Measurements from ENCODE around the gene AAGAB. TPM values are rescaled to one million over a fixed set of nuclear protein-coding genes. Genes with fewer than 3 reads are reported as not detected.

AAGAB gene
- total and polyA plus RNA-seq, 8 donors = 11.2 to 89.5 (median 32.0) TPM

DNA sequence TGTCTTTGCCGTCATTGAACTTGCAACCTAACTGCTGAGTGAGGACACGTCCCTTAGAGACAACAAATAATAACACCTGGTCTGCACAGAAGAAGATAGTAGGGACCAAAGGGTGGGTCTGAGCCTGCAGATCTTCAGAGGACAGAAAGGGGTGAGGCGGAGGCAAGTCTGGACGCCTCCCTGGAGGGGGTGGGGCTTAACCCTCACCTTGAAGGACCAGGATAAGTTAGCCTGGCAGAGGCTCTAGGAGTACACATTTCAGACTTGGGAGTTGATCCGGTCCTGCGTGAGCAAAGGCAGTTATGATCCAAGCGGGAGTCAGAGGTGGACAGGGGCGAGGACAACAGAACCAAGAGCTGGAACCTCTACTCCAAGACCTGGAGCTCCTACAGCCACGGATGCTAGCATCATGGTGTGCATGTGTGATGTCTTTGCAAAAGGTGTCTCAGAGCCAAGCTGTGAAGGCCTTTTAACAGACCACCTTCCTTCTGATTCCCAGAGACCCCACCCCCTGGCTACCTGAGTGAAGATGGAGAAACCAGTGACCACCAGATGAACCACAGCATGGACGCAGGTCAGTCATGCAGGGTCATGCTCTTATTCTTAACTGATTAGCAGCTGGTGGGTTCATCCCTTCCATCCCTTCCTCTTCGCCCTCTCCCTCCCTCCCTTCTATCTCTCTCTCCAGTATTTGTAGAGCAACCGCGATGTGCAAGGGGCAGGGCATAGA, 88.0 kb downstream of the AAGAB start:
- intact Hi-C loops (cut with DNase I; ENCODE audit: low total_unique reads) = no loop called here
- WGBS, 5 donors = 79 to 86% (median 83%) methylated on average over 13 of the region's 13 CpGs
- no peak overlapping the region for H3K4me3 ChIP-seq
- H3K4me1 ChIP-seq = peaks cover 9 to 39% (median 22%) of the 10 kb centered on the region in 4 donors
- no peak for DNase-seq
- H3K36me3 ChIP-seq = peaks cover 17 to 71% (median 60%) of the 10 kb centered on the region in 4 donors
- no peaks in the 10 kb centered on the region for H3K9me3 ChIP-seq
- TF ChIP-seq CTCF (IDR thresholded peaks at IDR 0.05) = no peak
- no peak for TF ChIP-seq EP300 (IDR thresholded peaks at IDR 0.05)
- TF ChIP-seq POLR2A (IDR thresholded peaks at IDR 0.05) = no peak
- TF ChIP-seq POLR2AphosphoS5 (IDR thresholded peaks at IDR 0.05) = no peak
- H3K27me3 ChIP-seq = no peaks in the 10 kb centered on the region
- no peak overlapping the region for H3K27ac ChIP-seq

DNA sequence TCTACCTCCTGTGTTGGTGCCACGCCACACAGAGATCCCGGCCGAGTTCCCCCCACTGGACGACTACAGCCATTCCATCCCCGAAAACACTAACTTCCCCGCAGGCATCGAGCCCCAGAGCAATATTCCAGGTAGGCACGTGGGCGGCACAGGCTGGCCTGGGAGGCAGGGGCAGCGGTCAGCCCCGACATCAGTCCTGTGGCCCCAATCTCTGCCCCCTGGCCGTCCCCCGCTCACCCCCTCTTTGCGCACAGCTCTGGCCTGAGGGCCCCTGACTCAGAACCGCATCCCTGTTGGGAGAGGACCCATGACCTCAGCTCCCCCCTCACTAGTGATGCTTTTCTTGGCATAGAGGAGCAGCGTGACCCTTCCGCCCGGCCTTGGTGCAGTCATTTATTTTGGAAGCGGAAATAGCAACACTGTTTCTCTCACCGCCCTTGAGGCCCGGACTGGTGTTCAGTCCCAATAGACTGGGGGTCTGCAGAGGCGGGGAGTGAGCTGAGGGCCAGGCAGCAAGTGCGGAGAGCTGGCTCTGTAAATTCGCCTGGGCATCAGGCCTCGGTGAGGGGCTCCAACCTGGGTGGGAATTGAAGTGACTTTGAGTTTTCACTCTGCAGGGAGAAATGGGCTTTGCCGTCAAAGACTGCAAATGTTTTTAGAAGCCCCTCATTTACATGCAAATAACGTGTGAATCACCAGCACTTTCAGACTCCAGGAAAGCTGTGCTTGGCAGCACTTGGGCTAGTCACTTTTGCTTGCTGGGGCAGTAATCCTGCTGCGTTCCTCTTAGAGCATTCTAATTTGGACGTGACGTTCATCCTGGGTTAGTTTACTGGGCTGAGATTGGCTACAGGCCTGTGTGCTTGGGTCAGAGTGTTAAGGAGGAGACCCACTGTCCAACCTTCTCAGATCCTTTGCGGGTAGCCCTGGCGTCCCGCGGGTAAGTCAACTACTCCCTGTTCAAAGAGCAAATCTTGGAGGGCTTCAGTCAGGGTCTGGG, 88.9 kb downstream of the AAGAB start:
- no peak for DNase-seq
- Histone ChIP-seq H3K27ac (peak overlapping the region in 1 of 5 donors; percentile 16), H3K4me1 (peaks cover 9 to 43% (median 25%) of the 10 kb centered on the region in 4 donors), H3K27me3 (no peaks in the 10 kb centered on the region), H3K4me3 (no peak overlapping the region), H3K9me3 (no peaks in the 10 kb centered on the region), H3K36me3 (peaks cover 15 to 62% (median 51%) of the 10 kb centered on the region in 4 donors)
- TF ChIP-seq CTCF (IDR thresholded peaks at IDR 0.05) (no peak), POLR2A (IDR thresholded peaks at IDR 0.05) (no peak), EP300 (IDR thresholded peaks at IDR 0.05) (no peak)
- intact Hi-C loops (cut with DNase I; ENCODE audit: low total_unique reads) = no loop called here
- WGBS, 5 donors = 77 to 84% (median 80%) methylated on average over 33 to 34 of the region's 34 CpGs

DNA sequence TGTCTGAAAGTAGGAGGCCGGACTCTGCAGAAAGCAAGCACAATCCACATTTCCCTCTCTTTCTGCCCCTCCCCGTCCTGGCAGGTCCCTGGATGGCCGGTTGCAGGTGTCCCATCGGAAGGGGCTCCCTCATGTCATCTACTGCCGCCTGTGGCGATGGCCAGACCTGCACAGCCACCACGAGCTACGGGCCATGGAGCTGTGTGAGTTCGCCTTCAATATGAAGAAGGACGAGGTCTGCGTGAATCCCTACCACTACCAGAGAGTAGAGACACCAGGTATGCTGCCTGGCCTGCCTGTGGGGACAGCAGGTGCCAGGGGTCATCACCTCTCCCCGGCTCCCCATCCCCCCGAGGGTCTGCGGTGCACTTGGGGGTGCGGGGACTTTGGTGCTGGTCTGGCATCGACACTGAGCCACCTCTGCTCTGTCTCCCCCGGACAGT, 89.6 kb downstream of the AAGAB start:
- no peak overlapping the region for H3K4me3 ChIP-seq
- peak overlapping the region in 2 of 5 donors; percentile 5 to 16 for H3K27ac ChIP-seq
- TF ChIP-seq EP300 (IDR thresholded peaks at IDR 0.05) = no peak
- no peak for TF ChIP-seq POLR2A (IDR thresholded peaks at IDR 0.05)
- TF ChIP-seq CTCF (IDR thresholded peaks at IDR 0.05) = no peak
- TF ChIP-seq POLR2AphosphoS5 (IDR thresholded peaks at IDR 0.05) = no peak
- H3K36me3 ChIP-seq = peaks cover 10 to 55% (median 44%) of the 10 kb centered on the region in 4 donors
- no peaks in the 10 kb centered on the region for H3K27me3 ChIP-seq
- H3K4me1 ChIP-seq = peaks cover 9 to 43% (median 25%) of the 10 kb centered on the region in 4 donors
- H3K9me3 ChIP-seq = no peaks in the 10 kb centered on the region
- 80 to 88% (median 83%) methylated on average over 10 to 17 of the region's 17 CpGs for WGBS, 5 donors
- DNase-seq = no peak
- intact Hi-C loops (cut with DNase I; ENCODE audit: low total_unique reads) = no loop called here

DNA sequence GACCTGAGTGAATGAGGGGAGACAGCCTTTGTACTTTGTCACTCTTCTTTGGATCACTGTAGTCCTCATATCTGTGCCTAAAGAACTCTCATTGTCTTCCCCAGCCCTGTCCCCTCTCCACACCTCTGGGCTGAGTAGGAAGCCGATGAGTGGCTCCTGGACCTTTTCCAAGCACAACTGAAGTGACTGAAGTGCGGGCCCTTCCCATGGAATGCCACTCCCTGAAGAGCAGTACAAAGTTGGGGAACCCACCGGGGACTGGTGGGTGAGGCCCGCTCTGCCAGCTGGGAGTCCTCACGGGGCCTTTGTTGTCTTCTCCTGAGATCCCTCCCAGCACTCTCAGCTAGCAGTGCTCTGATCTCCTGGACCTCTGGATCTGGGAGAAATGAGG, 90.1 kb downstream of the AAGAB start:
- Histone ChIP-seq H3K4me3 (no peak overlapping the region), H3K27ac (peak overlapping the region in 1 of 5 donors; percentile 5), H3K9me3 (no peaks in the 10 kb centered on the region), H3K4me1 (peaks cover 9 to 43% (median 25%) of the 10 kb centered on the region in 4 donors), H3K36me3 (peaks cover 10 to 51% (median 41%) of the 10 kb centered on the region in 4 donors), H3K27me3 (no peaks in the 10 kb centered on the region)
- intact Hi-C loops (cut with DNase I; ENCODE audit: low total_unique reads) = no loop called here
- no peak for DNase-seq
- 45 to 71% (median 61%) methylated on average over 2 to 5 of the region's 5 CpGs for WGBS, 5 donors
- TF ChIP-seq CTCF (IDR thresholded peaks at IDR 0.05) = no peak
- TF ChIP-seq POLR2AphosphoS5 (IDR thresholded peaks at IDR 0.05) = no peak
- no peak for TF ChIP-seq EP300 (IDR thresholded peaks at IDR 0.05)
- TF ChIP-seq POLR2A (IDR thresholded peaks at IDR 0.05) = no peak

All from stomach (tissue), 9 donors.